Natural killer cell treated with Interleukin-12 subunit alpha and Interleukin-12 subunit beta and Interleukin-15 and Interleukin-18, amount 100 ng/mL, for 72 hours (primary cell): ENCODE results near the gene PTPRD. TPM values are rescaled to one million over a fixed set of nuclear protein-coding genes. Genes with fewer than 3 reads are reported as not detected.

ENCODE experiments used
- ATAC-seq, 2 donors: fragments of 150-1000 bp; cut with Tn5 transposase in 1 of 2; sonication (Bioruptor Pico), chemical (Tn5 transposase) in 1 of 2; 2 replicates each; pipeline ENCODE4 v1.10.0; 2021
- DNase-seq: peaks from one replicate; pipeline ENCODE4 v3.0.0; 2022; ENCODE audit warnings: low spot score
- H3K27ac Mint-ChIP-seq, 2 donors: 1 replicate in 1 of 2; 2 replicates in 1 of 2; pipeline ENCODE4 v1.8.0; 2022; ENCODE audit warnings: mixed read lengths in 2 of 2, mild to moderate bottlenecking in 1 of 2, moderate library complexity in 1 of 2
- H3K27me3 Mint-ChIP-seq, 2 donors: 1 replicate in 1 of 2; 2 replicates in 1 of 2; pipeline ENCODE4 v1.8.0; 2022; ENCODE audit warnings: mixed read lengths in 2 of 2
- H3K36me3 Mint-ChIP-seq: one replicate; pipeline ENCODE4 v1.8.0; 2022; ENCODE audit warnings: mixed read lengths
- H3K4me1 Mint-ChIP-seq, 2 donors: 1 replicate in 1 of 2; 2 replicates in 1 of 2; pipeline ENCODE4 v1.8.0; 2022; ENCODE audit warnings: low read depth in 2 of 2, mixed read lengths in 2 of 2, mild to moderate bottlenecking in 1 of 2
- H3K4me3 Mint-ChIP-seq: one replicate; pipeline ENCODE4 v1.8.0; 2022; ENCODE audit warnings: mixed read lengths
- H3K9me3 Mint-ChIP-seq: 2 replicates; pipeline ENCODE4 v1.8.0; 2022; ENCODE audit warnings: mixed read lengths
- total RNA-seq, 2 donors: library from RNA; stranded (reverse); gene quantifications; one replicate each; pipeline ENCODE4 v1.2.3, GENCODE V29; 2022

Gene PTPRD
- total RNA-seq, 2 donors from 2014 or later, result 0.53 to 3.7 TPM

DNA sequence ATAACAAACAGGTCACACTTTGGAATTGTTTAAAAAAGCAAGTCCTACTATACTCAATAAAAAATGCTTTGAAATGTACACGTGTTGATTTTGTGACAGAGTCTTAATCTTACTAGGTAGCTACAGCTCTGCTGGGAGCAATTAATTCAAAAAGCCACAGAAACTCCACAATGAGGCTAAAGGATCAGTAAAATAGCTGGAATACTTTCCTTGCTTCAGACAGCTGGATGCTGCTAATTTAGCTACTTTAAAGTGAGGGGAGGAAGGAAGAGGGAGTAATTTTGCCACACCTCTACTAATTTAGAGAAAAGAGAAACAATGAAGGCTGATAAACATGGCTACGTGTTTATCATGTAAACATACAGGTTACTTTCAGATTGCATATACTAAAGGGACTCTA is 1885.6 kb downstream of the PTPRD start:
- Mint-ChIP-seq H3K36me3 (no peaks in the 10 kb centered on the region), H3K27me3 (peaks cover 0 to 6% of the 10 kb centered on the region in 2 donors), H3K4me1 (no peaks in the 10 kb centered on the region), H3K27ac (no peak overlapping the region), H3K4me3 (no peak overlapping the region), H3K9me3 (no peaks in the 10 kb centered on the region)
- no peak for ATAC-seq
- DNase-seq, result no peak

DNA sequence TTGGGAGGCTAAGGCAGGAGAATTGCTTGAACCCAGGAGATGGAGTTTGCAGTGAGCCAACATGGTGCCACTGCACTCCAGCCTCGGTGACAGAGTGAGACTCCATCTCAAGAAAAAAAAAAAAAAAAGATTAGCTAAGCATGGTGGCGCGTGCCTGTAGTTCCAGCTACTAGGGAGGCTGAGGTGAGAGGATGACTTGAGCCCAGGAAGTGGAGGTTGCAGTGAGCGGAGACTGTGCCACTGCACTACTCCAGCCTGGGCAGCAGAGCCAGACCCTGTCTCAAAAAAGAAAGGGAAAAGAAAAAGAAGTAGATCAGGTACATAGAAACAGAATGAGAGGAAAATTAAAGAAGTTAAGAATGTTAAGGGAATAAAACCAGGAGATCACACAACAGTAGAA is 1886.1 kb downstream of the PTPRD start:
- no peak for ATAC-seq
- no peaks in the 10 kb centered on the region for H3K36me3 Mint-ChIP-seq
- H3K27me3 Mint-ChIP-seq, result peaks cover 0 to 6% of the 10 kb centered on the region in 2 donors
- H3K9me3 Mint-ChIP-seq, result no peaks in the 10 kb centered on the region
- no peak overlapping the region for H3K27ac Mint-ChIP-seq
- no peak overlapping the region for H3K4me3 Mint-ChIP-seq
- no peak for DNase-seq
- H3K4me1 Mint-ChIP-seq, result no peaks in the 10 kb centered on the region

DNA sequence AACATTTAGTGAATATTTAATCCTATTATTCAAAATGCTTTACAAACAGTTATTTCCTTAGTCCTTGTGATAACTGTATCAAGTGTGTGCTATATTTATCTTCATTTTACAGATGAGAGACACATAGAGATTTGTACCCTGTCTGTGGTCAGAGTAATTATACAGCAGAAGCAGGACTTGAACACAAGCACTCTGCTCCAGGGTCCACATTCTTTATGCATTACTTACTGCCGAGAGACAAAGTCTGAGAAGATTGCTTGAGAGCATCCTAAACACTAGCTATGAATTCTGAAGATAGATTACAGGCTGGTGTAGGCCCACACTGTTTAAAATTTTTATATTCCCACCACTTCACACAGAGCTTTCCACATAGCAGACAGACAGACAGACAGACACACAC is 1887.2 kb downstream of the PTPRD start:
- DNase-seq, result no peak
- no peak overlapping the region for H3K4me3 Mint-ChIP-seq
- H3K4me1 Mint-ChIP-seq, result no peaks in the 10 kb centered on the region
- no peak for ATAC-seq
- H3K9me3 Mint-ChIP-seq, result no peaks in the 10 kb centered on the region
- H3K27me3 Mint-ChIP-seq, result peaks cover 0 to 4% of the 10 kb centered on the region in 2 donors
- H3K36me3 Mint-ChIP-seq, result no peaks in the 10 kb centered on the region
- H3K27ac Mint-ChIP-seq, result no peak overlapping the region

DNA sequence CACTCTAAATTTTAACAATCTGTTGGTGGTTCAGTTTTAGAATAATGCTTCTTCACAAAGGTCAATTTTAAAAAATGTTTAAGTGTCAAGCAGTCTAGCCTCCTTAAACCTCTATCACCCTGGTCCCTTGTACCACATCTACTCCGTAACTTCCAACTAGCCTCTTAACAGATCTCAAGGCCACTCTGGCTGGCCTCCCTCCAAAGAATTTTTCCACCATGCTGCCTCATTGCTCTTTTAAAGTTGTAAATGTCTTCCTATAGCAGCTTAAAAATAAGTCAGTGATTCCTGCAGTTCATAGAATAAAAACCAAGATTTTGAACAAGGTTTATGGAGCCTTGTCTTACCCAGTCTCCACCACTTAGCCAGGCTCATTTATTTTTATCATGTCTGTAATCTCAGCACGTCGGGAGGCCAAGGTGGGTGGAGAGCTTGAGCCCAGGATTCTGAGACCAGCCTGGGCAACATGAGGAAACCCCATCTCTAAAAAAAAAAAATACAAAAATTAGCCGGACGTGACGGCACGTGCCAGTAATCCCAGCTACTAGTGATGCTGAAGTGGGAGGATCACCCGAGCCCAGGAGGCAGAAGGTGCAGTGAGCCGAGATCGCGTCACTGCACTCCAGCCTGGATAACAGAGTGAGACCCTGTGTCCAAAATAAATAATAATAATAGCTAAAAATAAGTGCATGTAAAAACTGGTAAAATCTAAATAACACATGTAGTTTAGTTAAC is 1888.4 kb downstream of the PTPRD start:
- Mint-ChIP-seq H3K27ac (no peak overlapping the region), H3K4me3 (no peak overlapping the region), H3K4me1 (no peaks in the 10 kb centered on the region), H3K27me3 (peaks cover 0 to 1% of the 10 kb centered on the region in 2 donors), H3K9me3 (no peaks in the 10 kb centered on the region), H3K36me3 (no peaks in the 10 kb centered on the region)
- ATAC-seq, result no peak
- DNase-seq, result no peak

DNA sequence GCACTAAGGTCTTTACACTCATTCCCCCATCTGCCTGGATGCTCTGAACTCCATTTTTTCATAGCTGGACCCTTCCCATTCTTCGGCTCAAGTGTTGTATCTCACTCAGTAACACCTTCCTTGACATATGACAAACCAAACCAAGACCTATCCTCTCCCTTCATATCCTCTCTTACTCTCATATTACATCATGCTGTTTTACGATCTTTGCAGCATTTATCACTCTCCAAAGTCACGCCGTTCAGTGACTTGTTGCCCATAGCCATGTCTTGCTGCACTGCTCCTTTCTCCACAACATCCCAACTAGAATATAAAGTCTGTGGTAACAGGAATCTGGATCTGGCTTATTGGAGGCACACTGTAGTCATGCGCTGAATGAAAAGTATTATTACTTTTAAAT is 1889.6 kb downstream of the PTPRD start:
- ATAC-seq (no peak), DNase-seq (no peak)
- Mint-ChIP-seq H3K4me3 (no peak overlapping the region), H3K27me3 (no peaks in the 10 kb centered on the region), H3K4me1 (no peaks in the 10 kb centered on the region), H3K27ac (no peak overlapping the region), H3K36me3 (no peaks in the 10 kb centered on the region), H3K9me3 (no peaks in the 10 kb centered on the region)

DNA sequence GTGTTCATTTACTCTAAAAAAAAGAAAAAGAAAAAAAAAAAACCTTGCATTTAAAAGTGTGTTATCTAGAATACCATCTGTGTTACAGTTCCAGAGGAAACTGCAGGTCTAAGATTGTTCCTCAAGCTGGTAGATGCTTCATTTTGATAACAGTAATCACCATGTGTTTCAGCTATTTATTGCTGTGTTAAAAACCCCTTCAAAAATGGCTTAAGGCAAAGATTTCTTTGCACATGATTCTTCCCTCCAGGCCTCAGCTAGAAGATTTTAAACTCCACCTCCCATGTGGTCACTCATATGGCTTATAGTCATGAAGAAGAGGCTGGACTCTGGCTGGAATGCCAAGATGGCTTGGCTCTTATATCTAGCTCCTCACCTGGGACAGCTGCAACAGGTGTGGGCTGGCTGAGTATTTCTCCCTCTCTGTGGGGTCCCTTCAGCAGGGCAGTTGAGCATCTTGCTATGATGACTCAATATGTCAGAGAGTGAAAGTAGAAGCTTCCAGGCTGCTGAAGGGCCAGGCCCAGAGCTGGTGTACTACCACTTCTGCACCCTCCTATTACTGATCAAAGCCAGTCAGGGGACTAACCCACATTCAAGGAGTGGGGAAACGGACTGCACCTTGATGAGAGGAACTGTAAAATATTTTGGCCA is 1892.8 kb downstream of the PTPRD start:
- Mint-ChIP-seq H3K4me1 (no peaks in the 10 kb centered on the region), H3K9me3 (no peaks in the 10 kb centered on the region), H3K27ac (no peak overlapping the region), H3K4me3 (no peak overlapping the region), H3K36me3 (no peaks in the 10 kb centered on the region), H3K27me3 (no peaks in the 10 kb centered on the region)
- ATAC-seq (peak in 1 of 2 donors; percentile 44), DNase-seq (no peak)

DNA sequence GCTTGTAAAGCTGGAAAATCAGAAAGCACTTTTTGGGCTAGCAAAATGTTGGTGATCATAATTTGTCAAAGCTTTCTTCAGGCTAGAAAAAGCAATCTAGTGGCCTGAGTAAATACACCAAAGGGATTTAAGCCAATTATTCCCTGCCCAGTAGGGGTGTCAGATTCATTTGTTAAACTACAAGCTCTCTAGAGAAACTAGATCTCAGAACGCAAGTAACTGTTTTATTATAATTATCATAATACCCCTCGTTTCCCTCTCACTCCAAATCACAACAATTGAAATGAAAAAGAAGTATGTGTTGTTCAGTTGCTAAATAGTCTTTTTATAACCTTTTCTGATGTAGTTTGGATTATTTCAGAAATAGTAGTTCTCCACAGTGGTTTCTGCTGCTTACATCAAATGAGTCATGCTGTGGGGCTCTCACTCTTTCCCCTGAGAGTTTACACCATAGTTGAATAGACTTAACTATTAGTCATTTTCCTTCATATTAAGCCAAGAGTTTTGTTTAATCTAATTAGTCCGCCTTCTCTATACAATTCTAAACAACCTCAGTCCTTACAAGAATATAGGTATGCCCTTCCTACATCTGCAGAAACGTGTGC is 1894.6 kb downstream of the PTPRD start:
- no peaks in the 10 kb centered on the region for H3K9me3 Mint-ChIP-seq
- no peak overlapping the region for H3K4me3 Mint-ChIP-seq
- H3K4me1 Mint-ChIP-seq, result no peaks in the 10 kb centered on the region
- DNase-seq (no peak), ATAC-seq (no peak)
- no peaks in the 10 kb centered on the region for H3K36me3 Mint-ChIP-seq
- no peaks in the 10 kb centered on the region for H3K27me3 Mint-ChIP-seq
- no peak overlapping the region for H3K27ac Mint-ChIP-seq

DNA sequence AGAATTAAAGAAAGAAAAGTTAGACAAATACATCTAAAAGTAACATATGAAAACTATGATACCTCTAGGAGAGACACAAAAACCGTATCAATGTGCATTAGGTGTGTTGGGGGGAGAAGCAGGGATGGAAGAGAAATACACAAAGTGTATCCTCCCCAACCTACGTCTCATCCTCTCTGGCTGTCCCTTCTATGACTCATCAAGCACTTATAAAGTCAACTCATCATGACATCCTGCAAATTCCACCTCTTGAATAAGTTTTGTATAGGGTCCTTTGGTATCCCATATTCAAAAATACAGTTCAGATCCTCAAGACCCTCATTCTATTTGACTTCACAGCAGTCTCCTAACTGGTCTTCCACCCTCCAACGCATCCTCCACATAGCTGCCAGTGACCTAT is 1895.7 kb downstream of the PTPRD start:
- H3K4me1 Mint-ChIP-seq, result no peaks in the 10 kb centered on the region
- H3K27me3 Mint-ChIP-seq, result no peaks in the 10 kb centered on the region
- H3K9me3 Mint-ChIP-seq, result no peaks in the 10 kb centered on the region
- no peak overlapping the region for H3K27ac Mint-ChIP-seq
- DNase-seq, result no peak
- no peaks in the 10 kb centered on the region for H3K36me3 Mint-ChIP-seq
- no peak for ATAC-seq
- H3K4me3 Mint-ChIP-seq, result no peak overlapping the region

DNA sequence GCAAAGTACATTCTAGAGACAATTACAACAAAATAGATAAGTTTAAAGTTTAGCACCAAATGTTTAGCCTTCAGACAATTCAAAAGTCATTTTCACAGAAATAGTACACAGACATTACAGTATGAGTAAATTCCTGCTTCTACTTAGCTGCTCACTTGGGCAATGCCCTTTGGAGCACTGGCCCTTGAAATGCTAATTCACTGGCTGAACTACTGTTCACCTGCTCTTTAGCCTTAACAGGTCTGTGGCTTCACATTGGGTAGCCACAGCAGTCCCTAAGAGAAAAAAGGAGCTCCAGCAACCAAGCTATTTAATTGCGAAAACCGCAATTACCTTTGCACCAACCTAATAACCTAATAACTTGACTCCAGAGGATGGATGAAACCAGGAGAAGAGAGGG is 1897.0 kb downstream of the PTPRD start:
- Mint-ChIP-seq H3K4me3 (no peak overlapping the region), H3K27me3 (no peaks in the 10 kb centered on the region), H3K27ac (no peak overlapping the region), H3K4me1 (no peaks in the 10 kb centered on the region), H3K36me3 (no peaks in the 10 kb centered on the region), H3K9me3 (no peaks in the 10 kb centered on the region)
- DNase-seq (no peak), ATAC-seq (no peak)

DNA sequence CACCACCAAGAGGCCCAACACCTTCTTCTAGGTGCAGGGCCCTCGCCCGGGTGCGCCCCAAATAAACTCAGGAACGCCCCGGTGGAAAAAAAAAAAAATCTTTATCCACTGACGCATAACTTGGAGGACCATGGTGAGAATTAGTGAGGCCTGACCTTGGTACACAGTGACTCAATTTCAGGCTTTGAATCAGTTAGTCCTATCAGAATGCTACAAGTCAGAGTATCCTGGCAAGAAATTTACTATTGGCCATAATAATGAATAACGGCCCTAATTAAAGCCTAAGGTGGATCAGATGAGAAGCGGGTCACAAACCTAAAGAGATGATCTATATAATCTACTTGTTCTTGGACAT is 1899.0 kb downstream of the PTPRD start:
- H3K9me3 Mint-ChIP-seq, result no peaks in the 10 kb centered on the region
- H3K4me1 Mint-ChIP-seq, result no peaks in the 10 kb centered on the region
- DNase-seq (no peak), ATAC-seq (no peak)
- no peaks in the 10 kb centered on the region for H3K36me3 Mint-ChIP-seq
- H3K4me3 Mint-ChIP-seq, result no peak overlapping the region
- H3K27me3 Mint-ChIP-seq, result no peaks in the 10 kb centered on the region
- no peak overlapping the region for H3K27ac Mint-ChIP-seq

DNA sequence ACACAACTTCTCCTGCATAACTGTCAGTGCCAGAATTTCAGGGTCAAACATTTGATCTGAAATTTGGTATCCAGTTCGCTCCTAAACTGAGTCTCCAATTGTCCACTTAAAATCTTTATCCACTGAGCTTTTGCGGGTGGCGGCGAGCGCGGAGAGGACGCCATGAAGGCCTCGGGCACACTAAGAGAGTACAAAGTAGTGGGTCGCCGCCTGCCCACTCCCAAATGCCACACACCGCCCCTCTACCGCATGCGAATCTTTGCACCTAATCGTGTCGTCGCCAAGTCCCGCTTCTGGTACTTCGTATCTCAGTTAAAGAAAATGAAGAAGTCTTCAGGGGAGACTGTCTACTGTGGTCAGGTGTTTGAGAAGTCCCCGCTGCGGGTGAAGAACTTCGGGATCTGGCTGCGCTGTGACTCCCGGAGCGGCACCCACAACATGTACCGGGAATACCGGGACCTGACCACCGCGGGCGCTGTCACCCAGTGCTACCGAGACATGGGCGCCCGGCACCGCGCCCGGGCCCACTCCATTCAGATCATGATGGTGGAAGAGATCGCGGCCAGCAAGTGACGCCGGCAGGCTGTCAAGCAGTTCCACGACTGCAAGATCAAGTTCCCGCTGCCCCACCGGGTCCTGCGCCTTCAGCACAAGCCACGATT is 1899.5 kb downstream of the PTPRD start:
- no peaks in the 10 kb centered on the region for H3K27me3 Mint-ChIP-seq
- no peak overlapping the region for H3K27ac Mint-ChIP-seq
- H3K9me3 Mint-ChIP-seq, result no peaks in the 10 kb centered on the region
- no peaks in the 10 kb centered on the region for H3K36me3 Mint-ChIP-seq
- ATAC-seq (no peak), DNase-seq (no peak)
- H3K4me1 Mint-ChIP-seq, result no peaks in the 10 kb centered on the region
- no peak overlapping the region for H3K4me3 Mint-ChIP-seq

DNA sequence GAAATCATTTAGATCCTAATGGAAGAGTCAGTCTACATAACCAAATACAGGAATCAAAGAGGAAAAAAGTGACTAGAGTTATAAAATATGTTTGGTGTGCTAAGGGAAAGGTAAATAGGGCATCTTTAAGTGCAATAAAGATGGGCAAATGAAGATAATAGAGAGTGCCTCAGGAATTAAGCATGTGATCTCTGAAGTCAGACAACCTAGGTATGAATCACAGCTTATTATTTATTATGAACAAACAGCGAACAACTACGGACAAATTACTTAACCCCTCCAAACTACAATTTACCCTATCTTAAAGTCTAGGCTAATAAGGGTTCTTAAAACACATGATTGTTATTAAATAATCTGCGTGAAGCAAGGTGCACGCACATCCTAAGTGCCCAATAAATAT is 1903.1 kb downstream of the PTPRD start:
- no peak for ATAC-seq
- Mint-ChIP-seq H3K4me3 (no peak overlapping the region), H3K27me3 (no peaks in the 10 kb centered on the region), H3K4me1 (no peaks in the 10 kb centered on the region), H3K9me3 (no peaks in the 10 kb centered on the region), H3K36me3 (no peaks in the 10 kb centered on the region), H3K27ac (no peak overlapping the region)
- DNase-seq, result no peak

DNA sequence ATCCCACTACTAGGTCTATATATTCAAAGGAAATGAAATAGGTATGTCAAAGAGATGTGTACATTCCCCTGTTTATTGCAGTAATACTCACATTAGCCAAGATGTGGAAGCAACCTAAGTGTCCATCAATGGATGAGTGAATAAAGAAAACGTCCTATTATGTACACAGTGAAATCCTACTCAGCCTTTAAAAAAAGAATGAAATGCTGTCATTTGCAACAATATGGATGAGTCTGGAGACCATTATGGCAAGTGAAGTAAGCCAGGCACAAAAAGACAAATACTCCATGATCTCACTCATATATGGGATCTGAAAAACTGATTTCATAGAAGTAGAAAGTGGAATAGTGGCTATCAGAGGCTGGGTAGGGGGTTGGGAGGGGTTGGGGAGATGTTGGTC is 1904.1 kb downstream of the PTPRD start:
- Mint-ChIP-seq H3K36me3 (no peaks in the 10 kb centered on the region), H3K27me3 (no peaks in the 10 kb centered on the region), H3K9me3 (no peaks in the 10 kb centered on the region), H3K4me1 (no peaks in the 10 kb centered on the region), H3K27ac (no peak overlapping the region), H3K4me3 (no peak overlapping the region)
- ATAC-seq (no peak), DNase-seq (no peak)

DNA sequence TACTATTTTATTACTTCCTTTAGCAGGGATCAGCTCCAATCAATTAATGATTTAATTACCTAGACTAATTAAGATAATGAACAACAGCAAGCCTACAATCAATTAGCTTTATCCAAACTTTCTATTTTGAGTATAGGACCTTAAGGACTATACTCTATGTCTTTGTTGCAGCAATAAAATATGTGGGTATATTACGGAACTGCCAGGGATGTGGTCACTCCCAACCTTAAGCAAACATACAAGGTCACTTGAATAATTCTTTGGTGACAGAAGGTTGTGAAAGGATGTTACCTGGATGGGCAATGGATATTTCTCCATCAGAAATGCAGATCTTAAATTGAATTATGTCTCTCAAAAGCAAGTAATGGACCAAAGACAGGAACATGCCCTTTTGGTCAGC is 1905.8 kb downstream of the PTPRD start:
- H3K36me3 Mint-ChIP-seq, result no peaks in the 10 kb centered on the region
- no peak overlapping the region for H3K27ac Mint-ChIP-seq
- no peak for ATAC-seq
- H3K9me3 Mint-ChIP-seq, result no peaks in the 10 kb centered on the region
- H3K4me3 Mint-ChIP-seq, result no peak overlapping the region
- H3K4me1 Mint-ChIP-seq, result no peaks in the 10 kb centered on the region
- no peak for DNase-seq
- no peaks in the 10 kb centered on the region for H3K27me3 Mint-ChIP-seq
